Activated T-cell treated with anti-CD3 and anti-CD28 coated beads, Interleukin-2, amount 50 U/mL, for 4 hours (primary cell): ENCODE data around the gene OR2T29. TPM values are rescaled to one million over a fixed set of nuclear protein-coding genes. Genes with fewer than 3 reads are reported as not detected.
"Not testable (repeated sequence)": the region's sequence is repeated elsewhere in the genome, so short reads cannot be mapped to it uniquely, and the experiment has no call there.

Experiments
- ATAC-seq, 2 donors: fragments of 200-7000 bp; cut with Tn5 transposase; one replicate each; pipeline ENCODE4 v1.10.0; 2021
- DNase-seq: peaks from one replicate; pipeline ENCODE4 v3.0.0-alpha.2; 2020
- H3K27me3 Mint-ChIP-seq: one replicate; pipeline ENCODE4 v1.8.0; 2021; ENCODE audit warnings: low read depth, mixed read lengths
- H3K36me3 Mint-ChIP-seq: one replicate; pipeline ENCODE4 v1.8.0; 2022; ENCODE audit warnings: mixed read lengths; ENCODE audit not compliant: insufficient read depth
- H3K4me1 Mint-ChIP-seq: one replicate; pipeline ENCODE4 v1.8.0; 2021; ENCODE audit warnings: low read depth, mixed read lengths
- H3K4me3 Mint-ChIP-seq: one replicate; pipeline ENCODE4 v1.8.0; 2021; ENCODE audit warnings: mild to moderate bottlenecking, moderate library complexity, mixed read lengths
- H3K9me3 Mint-ChIP-seq: one replicate; pipeline ENCODE4 v1.8.0; 2021; ENCODE audit warnings: mixed read lengths
- total RNA-seq, 3 donors: library from RNA; stranded (reverse); gene quantifications; one replicate each; pipeline ENCODE4 v1.2.1, GENCODE V29; 2021

The OR2T29 gene
- total RNA-seq, 3 donors from 2014 or later = not detected

- H3K36me3 Mint-ChIP-seq, H3K27me3 Mint-ChIP-seq, H3K9me3 Mint-ChIP-seq, ATAC-seq, DNase-seq, H3K4me1 Mint-ChIP-seq, H3K4me3 Mint-ChIP-seq: not testable (repeated sequence)
These were observed 9.5 kb upstream of the OR2T29 start for GRCh38 chr1:248572049-248572448.

- not testable (repeated sequence) for H3K4me3 Mint-ChIP-seq, H3K27me3 Mint-ChIP-seq, ATAC-seq, H3K36me3 Mint-ChIP-seq, DNase-seq, H3K9me3 Mint-ChIP-seq
- H3K4me1 Mint-ChIP-seq = peaks cover 16% of the 10 kb centered on the region
These were observed 8.2 kb upstream of the OR2T29 start for GRCh38 chr1:248570811-248571210.

GRCh38 chr1:248569049-248569448 is 6.5 kb upstream of the OR2T29 start:
- H3K4me1 Mint-ChIP-seq = peaks cover 19% of the 10 kb centered on the region
- H3K9me3 Mint-ChIP-seq, DNase-seq, ATAC-seq, H3K36me3 Mint-ChIP-seq, H3K4me3 Mint-ChIP-seq, H3K27me3 Mint-ChIP-seq: not testable (repeated sequence)

- not testable (repeated sequence) for H3K27me3 Mint-ChIP-seq
These were observed 3.2 kb upstream of the OR2T29 start for GRCh38 chr1:248565530-248566373.

GRCh38 chr1:248551027-248551426 is 11.5 kb downstream of the OR2T29 start:
- ATAC-seq, DNase-seq, H3K4me1 Mint-ChIP-seq, H3K27me3 Mint-ChIP-seq, H3K4me3 Mint-ChIP-seq, H3K9me3 Mint-ChIP-seq, H3K36me3 Mint-ChIP-seq: not testable (repeated sequence)

More at GRCh38 chr1:248565530-248566373, 3.2 kb upstream of the OR2T29 start:
- not testable (repeated sequence) for H3K36me3 Mint-ChIP-seq, DNase-seq, H3K9me3 Mint-ChIP-seq
- H3K4me3 Mint-ChIP-seq = peak overlapping the region; percentile 79
- ATAC-seq = peak; percentile 76 to 91
- H3K4me1 Mint-ChIP-seq = peaks cover 17% of the 10 kb centered on the region

- not testable (repeated sequence) for H3K4me1 Mint-ChIP-seq, H3K27me3 Mint-ChIP-seq, DNase-seq, H3K9me3 Mint-ChIP-seq, H3K36me3 Mint-ChIP-seq, H3K4me3 Mint-ChIP-seq, ATAC-seq
These were observed 15.2 kb downstream of the OR2T29 start for GRCh38 chr1:248547383-248547782.

GRCh38 chr1:248537449-248537848 is 25.1 kb downstream of the OR2T29 start:
- H3K4me3 Mint-ChIP-seq, H3K27me3 Mint-ChIP-seq, ATAC-seq, DNase-seq, H3K4me1 Mint-ChIP-seq, H3K36me3 Mint-ChIP-seq, H3K9me3 Mint-ChIP-seq: not testable (repeated sequence)

GRCh38 chr1:248521856-248522255 is 40.7 kb downstream of the OR2T29 start:
- H3K36me3 Mint-ChIP-seq = no peaks in the 10 kb centered on the region
- ATAC-seq = no peak
- no peak overlapping the region for H3K4me3 Mint-ChIP-seq
- H3K9me3 Mint-ChIP-seq = no peaks in the 10 kb centered on the region
- no peaks in the 10 kb centered on the region for H3K4me1 Mint-ChIP-seq
- peaks cover 2% of the 10 kb centered on the region for H3K27me3 Mint-ChIP-seq
- no peak for DNase-seq

- not testable (repeated sequence) for H3K4me1 Mint-ChIP-seq, H3K27me3 Mint-ChIP-seq, H3K36me3 Mint-ChIP-seq
These were observed 52.4 kb downstream of the OR2T29 start for GRCh38 chr1:248510217-248510616.

GRCh38 chr1:248507773-248508172 is 54.8 kb downstream of the OR2T29 start, which contains the start of gene OR2G6:
OR2G6 (plus strand) TSS chr1:248508073; CDS start chr1:248521647, 13,574 bp downstream.
- H3K27me3 Mint-ChIP-seq, ATAC-seq, DNase-seq, H3K9me3 Mint-ChIP-seq, H3K4me1 Mint-ChIP-seq, H3K4me3 Mint-ChIP-seq, H3K36me3 Mint-ChIP-seq: not testable (repeated sequence)

More at GRCh38 chr1:248510217-248510616, 52.4 kb downstream of the OR2T29 start:
- ATAC-seq, H3K4me3 Mint-ChIP-seq, H3K9me3 Mint-ChIP-seq, DNase-seq: not testable (repeated sequence)

Other genes with a start within 250 kb of the OR2T29 start
- not detected for gene OR2M7, start 238.2 kb downstream of the OR2T29 start, total RNA-seq
- not detected for gene OR14C36, start 214.0 kb downstream of the OR2T29 start, total RNA-seq
- not detected for gene OR2T4, start 201.1 kb downstream of the OR2T29 start, total RNA-seq
- not detected for gene OR2T6, start 187.0 kb downstream of the OR2T29 start, total RNA-seq
- gene OR2T1, start 159.7 kb downstream of the OR2T29 start, total RNA-seq = not detected
- not detected for gene OR2T2, start 117.1 kb downstream of the OR2T29 start, total RNA-seq
- not detected for gene OR2T3, start 89.4 kb downstream of the OR2T29 start, total RNA-seq
- gene OR2T5, start 74.2 kb downstream of the OR2T29 start, total RNA-seq = not detected
- not detected for gene OR2G6, start 54.7 kb downstream of the OR2T29 start, total RNA-seq
- gene OR2T34, start 12.0 kb upstream of the OR2T29 start, total RNA-seq = not detected
- gene OR2T10, start 34.9 kb upstream of the OR2T29 start, total RNA-seq = not detected
- not detected for gene OR2T11, start 72.3 kb upstream of the OR2T29 start, total RNA-seq
- gene OR2T35, start 82.5 kb upstream of the OR2T29 start, total RNA-seq = not detected
- not detected for gene OR2T27, start 92.8 kb upstream of the OR2T29 start, total RNA-seq
- not detected for gene OR14I1, start 140.0 kb upstream of the OR2T29 start, total RNA-seq
- not detected for gene LYPD8, start 193.0 kb upstream of the OR2T29 start, total RNA-seq